K562 (cell line): Measurements from ENCODE around the gene CRYBG2. TPM values are rescaled to one million over a fixed set of nuclear protein-coding genes. Genes with fewer than 3 reads are reported as not detected.
A peak's percentile ranks its signal among the peaks of the same experiment; 100 is the strongest.

Experiments used
- DMBX1 ChIP-seq: fragments of 250-450 bp; sonication (Bioruptor Pico); IDR thresholded peaks from 2 replicates; pipeline ENCODE4 v1.8.0; 2022; ENCODE audit warnings: inconsistent platforms, mild to moderate bottlenecking, moderate library complexity, borderline replicate concordance
- FIP1L1 ChIP-seq: fragments of 200-400 bp; formaldehyde crosslinking; IDR thresholded peaks from 2 replicates; pipeline ENCODE4 v1.6.1; 2018; ENCODE audit warnings: mild to moderate bottlenecking, low read depth, low read length; ENCODE audit not compliant: poor library complexity, severe bottlenecking
- MCM5 ChIP-seq: fragments of 450-650 bp; IDR thresholded peaks from 2 replicates; pipeline ENCODE4 v1.6.1; 2016; ENCODE audit warnings: low read depth
- MEF2D ChIP-seq: conservative IDR thresholded peaks from 2 replicates; pipeline ENCODE4 v1.6.1; 2016; ENCODE audit warnings: low read depth, missing genetic modification characterization, missing compliant biosample characterization
- MYC ChIP-seq, 2 experiments: fragments of 250-450 bp in 1 of 2; sonication (Bioruptor Pico) in 1 of 2; IDR thresholded peaks; 2 replicates each; pipeline versions ENCODE4 v1.5.1 to v1.6.1; 2012 to 2021; ENCODE audit warnings: low read depth in 2 of 2, borderline replicate concordance in 1 of 2, improper control_type of control experiment in 1 of 2, low read length in 1 of 2, mild to moderate bottlenecking in 1 of 2, moderate library complexity in 1 of 2
- RBBP5 ChIP-seq: fragments of 200-600 bp; sonication (generic); IDR thresholded peaks from 2 replicates; pipeline ENCODE4 v1.6.1; 2012; ENCODE audit warnings: borderline replicate concordance, mild to moderate bottlenecking, low read length, control low read depth, inconsistent platforms; ENCODE audit not compliant: insufficient read depth, poor library complexity, severe bottlenecking
- polyA plus RNA-seq, 8 experiments: library from polyadenylated mRNA; depleted of rRNA in 4 of 8; stranded (reverse) in 5 of 8; unstranded in 3 of 8; fragments of >200 nt; fragmentation: Nextera tagmentation in 2 of 8; fragmentation: Illumina TruSeq in 1 of 8; extraction: Ambion mirVana in 2 of 8; extraction: Trizol in 1 of 8; gene quantifications; 2 replicates each; pipeline versions ENCODE4 v1.2.1 to v1.2.3, GENCODE V29; 2011 to 2014; ENCODE audit warnings: inconsistent platforms in 1 of 8, missing spikeins in 1 of 8
- total RNA-seq, 7 experiments: library from RNA; depleted of rRNA in 6 of 7; stranded (reverse); fragments of >200 nt in 6 of 7; fragmentation: Illumina TruSeq in 2 of 7; extraction: Trizol in 2 of 7; gene quantifications; 2 replicates each; pipeline versions ENCODE4 v1.2.1 to v1.2.3, GENCODE V29; 2011 to 2021; ENCODE audit warnings: low replicate concordance in 1 of 7
- TF ChIP-seq, protein P1 (sequence below): sonication (generic); formaldehyde crosslinking; IDR thresholded peaks from 2 replicates; pipeline ENCODE4 v1.8.1; 2023; ENCODE audit warnings: mild to moderate bottlenecking, missing genetic modification reagents
- TF ChIP-seq, protein P2 (sequence below): fragments of 250-450 bp; sonication (Bioruptor Pico); IDR thresholded peaks from 2 replicates; pipeline ENCODE4 v1.8.0; 2021; ENCODE audit warnings: borderline replicate concordance, mild to moderate bottlenecking, moderate library complexity; ENCODE audit not compliant: poor library complexity, severe bottlenecking
- TF ChIP-seq, protein P3 (sequence below), 3 experiments: fragments of 200-800 bp in 1 of 3; sonication (Bioruptor generic) in 1 of 3; sonication (generic) in 1 of 3; formaldehyde crosslinking in 1 of 3; IDR thresholded peaks; 2 replicates each; pipeline versions ENCODE4 v1.6.1 to v1.8.0; 2016 to 2022; ENCODE audit warnings: mild to moderate bottlenecking in 2 of 3, missing compliant biosample characterization in 2 of 3, missing genetic modification characterization in 2 of 3, missing genetic modification reagents in 1 of 3
- TF ChIP-seq, protein P4 (sequence below): sonication (generic); formaldehyde crosslinking; IDR thresholded peaks from 2 replicates; pipeline ENCODE4 v1.4.0; 2020; ENCODE audit warnings: mild to moderate bottlenecking, missing genetic modification reagents
- TF ChIP-seq, protein P5 (sequence below): fragments of 450-650 bp; IDR thresholded peaks from 2 replicates; pipeline ENCODE4 v1.6.1; 2016; ENCODE audit warnings: low read depth, mild to moderate bottlenecking, moderate library complexity
- TF ChIP-seq, protein P6 (sequence below): fragments of 250-450 bp; sonication (Bioruptor Pico); IDR thresholded peaks from 2 replicates; pipeline ENCODE4 v1.8.0; 2021; ENCODE audit warnings: moderate library complexity, mild to moderate bottlenecking, inconsistent platforms

CRYBG2 gene
- total and polyA plus RNA-seq, 9 of the 15 experiments (the other 6 are each of a cell fraction or from before 2014, with no cell fraction given) = 0.39 to 8.5 (median 3.7) TPM

DNA sequence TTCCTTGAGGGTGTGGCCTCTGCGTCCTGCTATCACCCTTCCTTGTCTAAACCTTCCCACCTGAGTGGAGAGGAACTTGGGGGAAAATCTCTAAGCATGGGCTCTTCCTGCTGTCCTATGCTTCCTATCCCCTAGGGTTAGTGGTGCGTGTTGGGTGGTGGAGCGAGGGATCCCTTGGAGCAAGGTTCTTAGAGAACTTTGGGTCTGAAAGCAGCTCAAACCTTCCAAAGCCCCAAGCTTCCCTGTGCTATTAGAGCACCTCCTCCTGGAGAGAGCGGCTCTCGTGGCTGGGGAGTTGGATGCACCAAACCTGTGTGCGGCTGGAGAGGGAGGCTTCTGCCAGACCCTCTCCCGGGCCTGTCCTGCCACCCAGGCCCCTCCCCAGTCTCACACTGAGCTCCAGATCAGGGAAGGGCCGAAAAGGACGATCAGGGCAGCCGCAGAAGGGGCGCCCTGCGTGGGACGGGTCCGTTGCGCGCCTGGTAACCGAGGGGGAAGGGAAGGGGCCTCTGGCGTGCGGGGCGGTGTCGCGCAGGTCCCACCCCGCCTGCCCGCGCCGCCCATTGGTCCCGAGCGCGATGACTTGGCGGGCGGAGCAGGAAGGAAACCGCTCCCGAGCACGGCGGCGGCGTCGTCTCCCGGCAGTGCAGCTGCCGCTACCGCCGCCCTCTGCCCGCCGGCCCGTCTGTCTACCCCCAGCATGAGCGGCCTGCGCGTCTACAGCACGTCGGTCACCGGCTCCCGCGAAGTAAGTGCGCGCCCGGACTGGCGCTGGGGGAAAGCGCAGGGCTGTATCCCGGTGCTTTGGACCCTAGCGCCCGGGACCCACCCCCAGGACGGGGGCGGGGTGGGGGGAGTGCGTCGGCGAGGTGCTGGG is 74.2 kb downstream of the CRYBG2 start, which contains the start of gene SH3BGRL3 (continued):
- TF ChIP-seq, protein P1, sequence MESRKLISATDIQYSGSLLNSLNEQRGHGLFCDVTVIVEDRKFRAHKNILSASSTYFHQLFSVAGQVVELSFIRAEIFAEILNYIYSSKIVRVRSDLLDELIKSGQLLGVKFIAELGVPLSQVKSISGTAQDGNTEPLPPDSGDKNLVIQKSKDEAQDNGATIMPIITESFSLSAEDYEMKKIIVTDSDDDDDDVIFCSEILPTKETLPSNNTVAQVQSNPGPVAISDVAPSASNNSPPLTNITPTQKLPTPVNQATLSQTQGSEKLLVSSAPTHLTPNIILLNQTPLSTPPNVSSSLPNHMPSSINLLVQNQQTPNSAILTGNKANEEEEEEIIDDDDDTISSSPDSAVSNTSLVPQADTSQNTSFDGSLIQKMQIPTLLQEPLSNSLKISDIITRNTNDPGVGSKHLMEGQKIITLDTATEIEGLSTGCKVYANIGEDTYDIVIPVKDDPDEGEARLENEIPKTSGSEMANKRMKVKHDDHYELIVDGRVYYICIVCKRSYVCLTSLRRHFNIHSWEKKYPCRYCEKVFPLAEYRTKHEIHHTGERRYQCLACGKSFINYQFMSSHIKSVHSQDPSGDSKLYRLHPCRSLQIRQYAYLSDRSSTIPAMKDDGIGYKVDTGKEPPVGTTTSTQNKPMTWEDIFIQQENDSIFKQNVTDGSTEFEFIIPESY = no peak; the same call in 1 of the 2 replicates
- TF ChIP-seq, protein P2, sequence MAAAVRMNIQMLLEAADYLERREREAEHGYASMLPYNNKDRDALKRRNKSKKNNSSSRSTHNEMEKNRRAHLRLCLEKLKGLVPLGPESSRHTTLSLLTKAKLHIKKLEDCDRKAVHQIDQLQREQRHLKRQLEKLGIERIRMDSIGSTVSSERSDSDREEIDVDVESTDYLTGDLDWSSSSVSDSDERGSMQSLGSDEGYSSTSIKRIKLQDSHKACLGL = no peak
- TF ChIP-seq, protein P3, sequence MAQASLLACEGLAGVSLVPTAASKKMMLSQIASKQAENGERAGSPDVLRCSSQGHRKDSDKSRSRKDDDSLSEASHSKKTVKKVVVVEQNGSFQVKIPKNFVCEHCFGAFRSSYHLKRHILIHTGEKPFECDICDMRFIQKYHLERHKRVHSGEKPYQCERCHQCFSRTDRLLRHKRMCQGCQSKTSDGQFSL (CRISPR knock-in tag; IDR thresholded peaks at IDR 0.05) = no peak; the same call in 1 of the 2 replicates
- TF ChIP-seq, protein P3 (tag; IDR thresholded peaks at IDR 0.05) = peak in 1 of 2 experiments; percentile 68; a peak in 1 of 4 replicates
- TF ChIP-seq RBBP5 (peak; percentile 81), MEF2D (tag) (peak; percentile 10; the same call in 1 of the 2 replicates), MYC (IDR thresholded peaks at IDR 0.05; ENCODE audit: low read depth, low read length) (peak; percentile 64; the same call in 1 of the 2 replicates), MYC (CRISPR knock-in tag; IDR thresholded peaks at IDR 0.05; ENCODE audit: borderline replicate concordance, low read depth) (peak; percentile 32; the same call in 1 of the 2 replicates), FIP1L1 (peak; percentile 94), DMBX1 (CRISPR knock-in tag) (peak; percentile 10; the same call in 1 of the 2 replicates), MCM5 (no peak)
- TF ChIP-seq, protein P4, sequence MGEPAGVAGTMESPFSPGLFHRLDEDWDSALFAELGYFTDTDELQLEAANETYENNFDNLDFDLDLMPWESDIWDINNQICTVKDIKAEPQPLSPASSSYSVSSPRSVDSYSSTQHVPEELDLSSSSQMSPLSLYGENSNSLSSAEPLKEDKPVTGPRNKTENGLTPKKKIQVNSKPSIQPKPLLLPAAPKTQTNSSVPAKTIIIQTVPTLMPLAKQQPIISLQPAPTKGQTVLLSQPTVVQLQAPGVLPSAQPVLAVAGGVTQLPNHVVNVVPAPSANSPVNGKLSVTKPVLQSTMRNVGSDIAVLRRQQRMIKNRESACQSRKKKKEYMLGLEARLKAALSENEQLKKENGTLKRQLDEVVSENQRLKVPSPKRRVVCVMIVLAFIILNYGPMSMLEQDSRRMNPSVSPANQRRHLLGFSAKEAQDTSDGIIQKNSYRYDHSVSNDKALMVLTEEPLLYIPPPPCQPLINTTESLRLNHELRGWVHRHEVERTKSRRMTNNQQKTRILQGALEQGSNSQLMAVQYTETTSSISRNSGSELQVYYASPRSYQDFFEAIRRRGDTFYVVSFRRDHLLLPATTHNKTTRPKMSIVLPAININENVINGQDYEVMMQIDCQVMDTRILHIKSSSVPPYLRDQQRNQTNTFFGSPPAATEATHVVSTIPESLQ (CRISPR knock-in tag) = peak; percentile 92; the same call in 1 of the 2 replicates
- TF ChIP-seq, protein P5, sequence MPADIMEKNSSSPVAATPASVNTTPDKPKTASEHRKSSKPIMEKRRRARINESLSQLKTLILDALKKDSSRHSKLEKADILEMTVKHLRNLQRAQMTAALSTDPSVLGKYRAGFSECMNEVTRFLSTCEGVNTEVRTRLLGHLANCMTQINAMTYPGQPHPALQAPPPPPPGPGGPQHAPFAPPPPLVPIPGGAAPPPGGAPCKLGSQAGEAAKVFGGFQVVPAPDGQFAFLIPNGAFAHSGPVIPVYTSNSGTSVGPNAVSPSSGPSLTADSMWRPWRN = no peak
- TF ChIP-seq, protein P6, sequence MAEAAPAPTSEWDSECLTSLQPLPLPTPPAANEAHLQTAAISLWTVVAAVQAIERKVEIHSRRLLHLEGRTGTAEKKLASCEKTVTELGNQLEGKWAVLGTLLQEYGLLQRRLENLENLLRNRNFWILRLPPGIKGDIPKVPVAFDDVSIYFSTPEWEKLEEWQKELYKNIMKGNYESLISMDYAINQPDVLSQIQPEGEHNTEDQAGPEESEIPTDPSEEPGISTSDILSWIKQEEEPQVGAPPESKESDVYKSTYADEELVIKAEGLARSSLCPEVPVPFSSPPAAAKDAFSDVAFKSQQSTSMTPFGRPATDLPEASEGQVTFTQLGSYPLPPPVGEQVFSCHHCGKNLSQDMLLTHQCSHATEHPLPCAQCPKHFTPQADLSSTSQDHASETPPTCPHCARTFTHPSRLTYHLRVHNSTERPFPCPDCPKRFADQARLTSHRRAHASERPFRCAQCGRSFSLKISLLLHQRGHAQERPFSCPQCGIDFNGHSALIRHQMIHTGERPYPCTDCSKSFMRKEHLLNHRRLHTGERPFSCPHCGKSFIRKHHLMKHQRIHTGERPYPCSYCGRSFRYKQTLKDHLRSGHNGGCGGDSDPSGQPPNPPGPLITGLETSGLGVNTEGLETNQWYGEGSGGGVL (CRISPR knock-in tag) = no peak
